Activated CD8-positive, alpha-beta memory T cell treated with anti-CD3 and anti-CD28 coated beads, Interleukin-2, amount 10 ng/mL, durations not matched to agents 7 days and 5 days (primary cell): ENCODE results near the gene USP2. TPM values are rescaled to one million over a fixed set of nuclear protein-coding genes. Genes with fewer than 3 reads are reported as not detected.
"Not testable (repeated sequence)": the region's sequence is repeated elsewhere in the genome, so short reads cannot be mapped to it uniquely, and the experiment has no call there.

ENCODE experiments used
- ATAC-seq: fragments of 150-1000 bp; cut with Tn5 transposase; one replicate; pipeline ENCODE4 v1.10.0; 2021; ENCODE audit warnings: moderate library complexity
- CTCF ChIA-PET: fragments of 350-600 bp; sonication (Branson Sonifier 250); formaldehyde crosslinking; loops from one replicate; lab custom pipeline; 2021; ENCODE audit warnings: antibody characterized with exemption; lab: Charles Lee
- DNase-seq: peaks from one replicate; pipeline ENCODE4 v3.0.0-alpha.2; 2020
- H3K27ac Mint-ChIP-seq: one replicate; pipeline ENCODE4 v1.8.0; 2021; ENCODE audit warnings: mild to moderate bottlenecking, mixed read lengths
- H3K27me3 Mint-ChIP-seq: one replicate; pipeline ENCODE4 v1.8.0; 2021; ENCODE audit warnings: mixed read lengths
- H3K36me3 Mint-ChIP-seq: one replicate; pipeline ENCODE4 v1.8.0; 2021; ENCODE audit warnings: mild to moderate bottlenecking, mixed read lengths
- H3K4me1 Mint-ChIP-seq: one replicate; pipeline ENCODE4 v1.8.0; 2021; ENCODE audit warnings: mixed read lengths
- H3K4me3 Mint-ChIP-seq: one replicate; pipeline ENCODE4 v1.8.0; 2021; ENCODE audit warnings: mild to moderate bottlenecking, moderate library complexity, mixed read lengths
- H3K9me3 Mint-ChIP-seq: one replicate; pipeline ENCODE4 v1.8.0; 2022; ENCODE audit warnings: low read depth, mixed read lengths
- total RNA-seq, 2 experiments: library from RNA; stranded (reverse); gene quantifications; one replicate each; pipeline ENCODE4 v1.2.3, GENCODE V29; 2021

Gene USP2
- total RNA-seq, 2 experiments from 2014 or later: 0.28 to 0.76 TPM

DNA sequence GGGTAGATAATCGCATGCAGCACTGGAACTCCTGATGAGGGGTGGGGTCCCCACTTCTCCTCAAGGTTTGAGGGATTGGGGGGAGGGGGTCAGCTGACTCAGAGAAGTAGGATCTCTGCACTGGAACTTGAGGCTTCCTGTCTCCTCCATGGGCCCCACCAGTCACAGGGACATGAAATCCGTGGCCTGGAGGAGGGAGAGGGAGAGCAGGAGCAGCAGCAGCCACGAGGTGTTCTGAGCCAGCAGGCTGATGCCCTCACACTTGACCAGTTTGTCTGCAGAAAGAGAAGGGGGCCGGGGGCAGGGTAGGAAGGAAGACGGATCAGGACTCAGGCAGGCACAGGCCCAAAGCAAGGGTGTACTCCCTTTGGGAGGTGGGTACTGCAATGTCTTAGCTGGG lies 37.8 kb upstream of the USP2 start:
- ATAC-seq (no peak), DNase-seq (no peak)
- CTCF ChIA-PET: no interaction called here
- no peak overlapping the region for H3K4me3 Mint-ChIP-seq
- peaks cover 7% of the 10 kb centered on the region for H3K4me1 Mint-ChIP-seq
- no peaks in the 10 kb centered on the region for H3K9me3 Mint-ChIP-seq
- peaks cover 51% of the 10 kb centered on the region for H3K27me3 Mint-ChIP-seq
- H3K27ac Mint-ChIP-seq: no peak overlapping the region
- H3K36me3 Mint-ChIP-seq: no peaks in the 10 kb centered on the region

DNA sequence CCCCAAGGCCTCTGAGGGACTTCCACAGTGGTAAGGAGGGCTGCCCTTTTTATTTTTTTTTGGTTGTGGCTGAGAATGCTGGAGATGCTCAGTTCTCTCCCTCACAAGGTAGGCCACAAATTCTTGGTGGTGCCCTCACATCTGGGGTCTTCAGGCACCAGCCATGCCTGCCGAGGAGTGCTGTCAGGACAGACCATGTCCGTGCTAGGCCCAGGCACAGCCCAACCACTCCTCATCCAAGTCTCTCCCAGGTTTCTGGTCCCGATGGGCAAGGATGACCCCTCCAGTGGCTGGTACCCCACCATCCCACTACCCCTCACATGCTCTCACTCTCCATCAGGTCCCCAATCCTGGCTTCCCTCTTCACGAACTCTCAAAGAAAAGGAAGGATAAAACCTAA lies 37.3 kb upstream of the USP2 start:
- no peak for DNase-seq
- no peak for ATAC-seq
- CTCF ChIA-PET: no interaction called here
- peaks cover 7% of the 10 kb centered on the region for H3K4me1 Mint-ChIP-seq
- H3K27me3 Mint-ChIP-seq: peaks cover 46% of the 10 kb centered on the region
- no peak overlapping the region for H3K27ac Mint-ChIP-seq
- no peak overlapping the region for H3K4me3 Mint-ChIP-seq
- H3K9me3 Mint-ChIP-seq: no peaks in the 10 kb centered on the region
- no peaks in the 10 kb centered on the region for H3K36me3 Mint-ChIP-seq

DNA sequence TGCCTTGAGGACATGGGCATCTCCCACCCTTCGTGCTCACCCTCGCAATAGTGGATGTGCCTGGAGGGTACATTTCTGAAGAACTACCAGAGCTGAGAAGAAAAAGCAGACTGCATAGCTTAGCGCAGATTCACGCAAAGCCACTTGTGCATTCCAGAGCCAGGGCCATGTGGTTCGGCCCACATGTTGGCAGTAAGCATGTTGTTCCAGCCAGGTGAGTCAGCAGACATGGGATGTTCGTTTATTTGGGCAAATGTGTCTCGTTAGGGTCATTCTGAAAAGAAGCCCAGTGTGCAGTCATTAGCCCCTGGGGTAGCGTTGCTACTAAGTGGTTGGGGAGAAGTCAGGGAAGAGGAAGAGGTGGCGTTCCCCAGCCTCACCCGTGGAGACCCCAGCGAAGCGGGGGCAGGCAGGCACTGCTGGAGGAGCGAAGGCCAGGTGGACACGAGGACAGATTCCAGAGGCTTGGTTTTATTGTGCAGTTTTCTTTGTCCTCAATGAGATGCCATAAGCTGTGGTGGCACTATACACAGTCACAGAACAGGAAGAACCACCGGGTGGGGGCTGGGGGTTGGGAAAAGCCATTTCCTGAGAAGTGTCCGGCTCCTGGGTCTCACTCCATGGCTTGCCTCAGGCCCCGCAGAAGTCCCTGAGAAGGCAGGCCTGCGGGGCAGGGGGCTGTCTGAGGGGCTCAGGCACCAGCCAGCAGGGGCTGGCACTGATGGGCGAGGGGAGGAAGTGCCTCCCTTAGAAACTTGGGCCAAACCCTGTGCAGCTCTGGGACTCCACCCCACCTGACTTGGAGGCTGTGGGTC lies 36.4 kb upstream of the USP2 start:
- peaks cover 39% of the 10 kb centered on the region for H3K27me3 Mint-ChIP-seq
- ATAC-seq (no peak), DNase-seq (no peak)
- CTCF ChIA-PET: no interaction called here
- no peaks in the 10 kb centered on the region for H3K9me3 Mint-ChIP-seq
- H3K27ac Mint-ChIP-seq: no peak overlapping the region
- H3K36me3 Mint-ChIP-seq: no peaks in the 10 kb centered on the region
- no peak overlapping the region for H3K4me3 Mint-ChIP-seq
- peaks cover 7% of the 10 kb centered on the region for H3K4me1 Mint-ChIP-seq

DNA sequence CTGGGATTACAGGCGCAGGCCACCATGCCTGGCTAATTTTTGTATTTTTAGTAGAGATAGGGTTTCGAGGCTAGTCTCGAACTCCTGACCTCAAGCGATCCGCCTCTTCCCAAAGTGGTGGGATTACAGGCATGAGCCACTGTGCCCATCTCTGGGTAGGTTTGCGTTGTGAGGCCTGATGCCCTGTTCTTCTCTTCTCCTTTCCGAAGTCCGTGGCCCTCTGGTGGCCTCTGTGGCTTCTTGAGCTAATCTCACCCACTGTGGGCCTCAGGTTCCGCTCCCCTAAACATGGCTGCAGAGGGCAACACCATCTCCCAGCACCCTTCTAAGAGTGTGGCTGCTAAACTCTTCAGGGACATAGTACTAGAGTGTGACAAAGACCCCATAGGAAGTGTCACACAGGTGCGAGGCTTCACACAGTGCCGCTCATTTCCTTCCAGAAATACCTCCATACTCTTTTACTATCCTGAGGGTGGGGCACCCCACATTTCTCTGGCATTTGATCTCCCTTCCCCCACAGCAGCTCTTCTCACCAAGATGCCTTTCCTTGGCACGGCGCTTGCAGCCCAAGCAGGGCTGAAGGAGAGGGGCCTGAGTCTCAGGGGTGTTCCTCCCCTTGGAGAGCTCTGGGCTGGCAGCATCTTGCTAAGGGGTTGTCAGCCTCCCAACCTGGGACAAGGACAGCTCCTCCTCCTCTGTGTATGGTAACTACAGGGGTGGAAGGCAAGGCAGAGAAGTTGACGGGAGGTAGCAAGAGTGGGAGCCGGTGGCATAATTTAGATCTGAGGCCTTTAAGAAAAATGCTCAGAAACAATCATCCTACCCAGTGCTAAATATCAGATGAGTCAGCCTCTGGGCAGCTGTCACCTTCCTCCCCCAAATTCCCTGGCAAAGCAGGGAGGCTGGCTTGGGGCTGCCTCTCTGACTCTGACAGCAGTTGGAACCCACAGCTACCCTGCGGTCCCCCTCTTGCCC lies 35.4 kb upstream of the USP2 start:
- Mint-ChIP-seq H3K27me3 (peaks cover 28% of the 10 kb centered on the region), H3K4me3 (no peak overlapping the region), H3K4me1 (no peaks in the 10 kb centered on the region), H3K36me3 (no peaks in the 10 kb centered on the region), H3K27ac (no peak overlapping the region), H3K9me3 (no peaks in the 10 kb centered on the region)
- ATAC-seq: no peak
- no peak for DNase-seq
- CTCF ChIA-PET: interaction anchor here (1.8 kb wide), 1 partner anchor 58 kb away, joined by 4 read pairs; no protein-coding TSS in a partner anchor

DNA sequence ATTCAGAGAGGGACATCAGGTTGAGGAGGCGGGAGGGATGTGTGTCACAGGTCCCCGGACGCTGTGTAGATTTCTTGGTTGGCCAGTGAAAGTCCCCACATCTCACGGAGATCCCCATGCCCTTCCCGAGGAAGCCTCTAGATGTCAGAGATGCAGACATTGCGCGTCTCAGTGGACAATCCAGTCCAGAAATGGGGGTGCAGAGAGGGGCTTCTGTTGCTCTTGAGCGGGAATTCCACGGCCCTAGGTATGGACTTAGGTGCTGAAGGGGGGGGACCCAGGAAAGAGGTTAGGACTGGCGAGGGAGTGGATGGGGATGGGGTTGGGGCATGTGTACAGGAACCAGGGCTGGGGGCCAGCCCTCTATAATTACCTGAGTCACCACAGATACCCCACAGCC lies 34.5 kb upstream of the USP2 start:
- H3K27ac Mint-ChIP-seq: no peak overlapping the region
- CTCF ChIA-PET: interaction anchor here (1.8 kb wide), 1 partner anchor 58 kb away, joined by 4 read pairs; no protein-coding TSS in a partner anchor
- peaks cover 21% of the 10 kb centered on the region for H3K27me3 Mint-ChIP-seq
- H3K4me3 Mint-ChIP-seq: no peak overlapping the region
- no peak for ATAC-seq
- H3K4me1 Mint-ChIP-seq: no peaks in the 10 kb centered on the region
- no peaks in the 10 kb centered on the region for H3K9me3 Mint-ChIP-seq
- no peaks in the 10 kb centered on the region for H3K36me3 Mint-ChIP-seq
- no peak for DNase-seq

DNA sequence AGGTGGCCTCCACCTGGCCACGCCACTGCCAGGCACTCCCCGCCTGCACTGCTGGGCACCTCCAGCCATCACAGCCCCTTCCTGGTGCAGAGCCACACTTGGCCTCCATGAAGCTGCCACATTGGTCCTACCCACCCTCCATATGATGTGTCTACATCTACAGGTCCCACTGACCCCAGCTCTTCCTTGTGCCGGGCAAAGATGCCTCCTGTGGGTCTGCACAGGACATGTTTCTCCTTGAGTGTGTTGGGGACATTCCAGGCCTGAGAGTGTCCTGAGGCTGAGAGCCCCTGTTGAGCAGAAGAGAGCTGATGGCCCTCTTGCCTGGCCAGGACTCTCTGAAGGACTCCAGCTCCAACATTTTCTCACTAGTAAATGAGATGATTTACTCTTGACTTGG lies 34.0 kb upstream of the USP2 start:
- Mint-ChIP-seq H3K27me3 (peaks cover 16% of the 10 kb centered on the region), H3K4me3 (no peak overlapping the region), H3K4me1 (no peaks in the 10 kb centered on the region), H3K9me3 (no peaks in the 10 kb centered on the region), H3K27ac (no peak overlapping the region), H3K36me3 (no peaks in the 10 kb centered on the region)
- no peak for DNase-seq
- ATAC-seq: no peak
- CTCF ChIA-PET: interaction anchor here (1.8 kb wide), 1 partner anchor 59 kb away, joined by 4 read pairs; no protein-coding TSS in a partner anchor

DNA sequence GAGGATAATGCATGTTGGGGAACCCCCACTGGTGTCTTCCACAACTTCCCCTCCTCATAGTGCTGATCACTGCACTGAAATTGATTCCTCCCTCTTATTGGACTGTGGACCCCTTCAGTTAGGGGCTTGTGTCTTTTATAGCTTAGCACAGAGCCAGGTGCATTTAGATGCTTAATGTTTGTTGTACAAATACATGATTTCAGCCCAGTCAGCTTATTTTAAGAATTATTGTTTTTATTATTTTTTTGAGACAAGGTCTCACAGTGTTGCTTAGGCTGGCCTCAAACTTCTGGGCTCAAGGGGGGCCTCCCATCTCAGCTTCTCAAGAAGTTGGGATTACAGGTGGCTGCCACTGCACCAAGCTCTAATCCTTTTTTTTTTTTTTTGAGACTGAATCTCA lies 33.2 kb upstream of the USP2 start:
- Mint-ChIP-seq H3K36me3 (no peaks in the 10 kb centered on the region), H3K27ac (no peak overlapping the region), H3K4me1 (no peaks in the 10 kb centered on the region), H3K9me3 (no peaks in the 10 kb centered on the region), H3K27me3 (peaks cover 9% of the 10 kb centered on the region), H3K4me3 (no peak overlapping the region)
- ATAC-seq (no peak), DNase-seq (no peak)
- CTCF ChIA-PET: no interaction called here

DNA sequence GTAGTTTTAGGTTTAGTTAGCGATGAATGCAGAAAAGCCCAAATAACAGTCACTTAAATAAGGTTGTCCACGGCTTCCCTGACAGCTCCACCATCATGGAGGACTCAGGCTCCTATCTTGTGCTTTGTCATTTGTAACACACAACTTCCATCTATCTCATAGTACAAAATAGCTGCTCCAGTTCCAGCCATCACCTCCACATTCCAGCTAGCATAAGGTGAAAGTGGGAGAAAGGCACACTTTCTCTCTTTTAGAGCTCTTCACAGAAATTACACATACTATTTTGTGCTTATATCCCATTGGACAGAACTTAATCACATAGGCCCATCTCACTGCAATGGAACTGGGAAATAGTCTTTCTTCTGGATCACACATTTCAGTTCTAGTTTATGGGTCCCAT lies 32.8 kb upstream of the USP2 start:
- H3K4me1 Mint-ChIP-seq: no peaks in the 10 kb centered on the region
- ATAC-seq: no peak
- peaks cover 7% of the 10 kb centered on the region for H3K27me3 Mint-ChIP-seq
- H3K4me3 Mint-ChIP-seq: no peak overlapping the region
- no peak for DNase-seq
- CTCF ChIA-PET: no interaction called here
- H3K36me3 Mint-ChIP-seq: no peaks in the 10 kb centered on the region
- H3K27ac Mint-ChIP-seq: no peak overlapping the region
- H3K9me3 Mint-ChIP-seq: no peaks in the 10 kb centered on the region

DNA sequence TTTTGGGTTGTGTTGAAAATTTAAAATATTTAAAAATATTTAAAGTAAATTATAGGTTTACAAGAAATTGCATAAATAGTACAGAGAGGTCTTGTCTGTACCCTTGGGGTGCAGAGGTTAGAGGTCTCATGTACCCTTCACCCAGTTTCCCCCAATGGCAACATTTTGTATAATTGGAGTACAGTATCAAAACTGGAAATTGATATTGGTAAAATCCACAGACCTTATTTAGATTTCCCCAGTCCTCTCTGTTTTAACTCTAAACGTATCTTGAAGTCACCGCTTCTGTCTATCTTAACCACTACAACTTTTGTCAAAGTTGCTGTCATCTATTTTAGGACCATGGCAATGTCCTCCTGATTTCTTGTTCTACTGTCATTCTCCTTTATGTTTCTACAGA lies 30.6 kb upstream of the USP2 start:
- CTCF ChIA-PET: no interaction called here
- no peak for DNase-seq
- H3K4me3 Mint-ChIP-seq: no peak overlapping the region
- no peaks in the 10 kb centered on the region for H3K9me3 Mint-ChIP-seq
- H3K36me3 Mint-ChIP-seq: no peaks in the 10 kb centered on the region
- no peak for ATAC-seq
- no peaks in the 10 kb centered on the region for H3K4me1 Mint-ChIP-seq
- H3K27ac Mint-ChIP-seq: no peak overlapping the region
- peaks cover 5% of the 10 kb centered on the region for H3K27me3 Mint-ChIP-seq

DNA sequence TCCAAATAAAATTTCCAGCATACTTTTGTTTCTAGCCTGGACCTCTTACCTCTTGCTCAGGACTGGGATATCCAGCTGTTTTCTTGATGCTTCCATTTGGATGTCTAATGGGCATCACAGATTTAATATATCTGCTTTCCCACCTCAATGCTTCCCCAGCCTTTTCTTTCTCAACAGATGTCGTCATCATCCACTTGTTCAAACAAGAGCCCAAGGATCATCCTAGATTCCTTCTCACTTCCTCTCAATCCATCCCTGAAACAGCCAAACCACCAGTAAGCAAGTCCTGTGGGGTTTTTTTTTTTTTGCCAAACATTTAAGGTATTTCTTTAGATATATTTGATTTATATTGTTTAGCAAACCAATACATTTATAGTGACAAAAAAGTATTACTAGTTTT lies 29.0 kb upstream of the USP2 start:
- no peak for ATAC-seq
- H3K4me1 Mint-ChIP-seq: no peaks in the 10 kb centered on the region

DNA sequence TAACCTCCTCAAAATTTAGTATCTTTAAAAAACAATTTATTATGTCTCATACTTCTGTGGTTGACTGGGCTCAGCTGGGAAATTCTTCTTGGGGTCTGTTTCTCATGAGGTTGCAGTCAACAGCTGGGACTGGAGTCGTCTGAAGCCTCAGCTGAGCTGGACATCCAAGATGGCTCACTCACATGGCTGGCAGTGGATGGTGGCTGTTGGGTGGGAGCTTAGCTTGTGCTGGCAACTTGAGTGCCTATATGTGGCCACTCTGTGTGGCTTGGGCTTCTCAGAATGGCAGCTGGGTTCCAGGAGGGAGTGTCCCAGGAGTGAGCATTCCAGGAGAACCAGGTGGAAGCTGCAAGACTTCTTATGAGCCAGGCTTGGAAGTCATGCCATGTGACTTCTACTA lies 28.2 kb upstream of the USP2 start:
- Mint-ChIP-seq H3K36me3 (no peaks in the 10 kb centered on the region), H3K4me1 (no peaks in the 10 kb centered on the region), H3K9me3 (no peaks in the 10 kb centered on the region), H3K4me3 (no peak overlapping the region), H3K27ac (no peak overlapping the region), H3K27me3 (peaks cover 5% of the 10 kb centered on the region)
- CTCF ChIA-PET: interaction anchor here (0.8 to 1.1 kb wide), 2 partner anchors 30 to 53 kb away, joined by 3 read pairs; no protein-coding TSS in a partner anchor
- DNase-seq (no peak), ATAC-seq (no peak)

More for the DNA sequence above, 29.0 kb upstream of the USP2 start:
- Mint-ChIP-seq H3K9me3 (no peaks in the 10 kb centered on the region), H3K36me3 (no peaks in the 10 kb centered on the region), H3K27me3 (peaks cover 5% of the 10 kb centered on the region), H3K4me3 (no peak overlapping the region), H3K27ac (no peak overlapping the region)
- CTCF ChIA-PET: interaction anchor here (1.1 kb wide), 1 partner anchor 54 kb away, joined by 3 read pairs; no protein-coding TSS in a partner anchor
- DNase-seq: no peak

DNA sequence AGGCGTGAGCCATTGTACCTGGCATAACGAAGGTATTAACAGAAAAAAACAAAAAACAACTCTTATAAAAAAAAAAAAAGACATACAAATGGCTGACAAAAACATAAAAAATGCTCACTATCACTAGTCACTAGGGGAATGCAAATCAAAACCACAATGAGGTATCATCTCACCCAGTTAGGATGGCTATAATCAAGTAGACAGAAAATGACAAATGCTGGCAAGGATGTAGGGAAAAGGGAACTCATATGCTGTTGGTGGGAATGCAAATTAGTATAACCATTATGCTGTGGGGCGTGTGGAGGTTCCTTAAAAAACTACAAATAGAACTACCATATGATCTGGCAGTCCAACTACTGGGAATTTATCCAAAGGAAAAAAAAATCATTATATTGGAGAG lies 24.5 kb upstream of the USP2 start:
- no peaks in the 10 kb centered on the region for H3K9me3 Mint-ChIP-seq
- DNase-seq (no peak), ATAC-seq (no peak)
- CTCF ChIA-PET: no interaction called here
- H3K27ac Mint-ChIP-seq: no peak overlapping the region
- no peak overlapping the region for H3K4me3 Mint-ChIP-seq
- H3K36me3 Mint-ChIP-seq: no peaks in the 10 kb centered on the region
- H3K27me3 Mint-ChIP-seq: peaks cover 9% of the 10 kb centered on the region
- H3K4me1 Mint-ChIP-seq: no peaks in the 10 kb centered on the region

DNA sequence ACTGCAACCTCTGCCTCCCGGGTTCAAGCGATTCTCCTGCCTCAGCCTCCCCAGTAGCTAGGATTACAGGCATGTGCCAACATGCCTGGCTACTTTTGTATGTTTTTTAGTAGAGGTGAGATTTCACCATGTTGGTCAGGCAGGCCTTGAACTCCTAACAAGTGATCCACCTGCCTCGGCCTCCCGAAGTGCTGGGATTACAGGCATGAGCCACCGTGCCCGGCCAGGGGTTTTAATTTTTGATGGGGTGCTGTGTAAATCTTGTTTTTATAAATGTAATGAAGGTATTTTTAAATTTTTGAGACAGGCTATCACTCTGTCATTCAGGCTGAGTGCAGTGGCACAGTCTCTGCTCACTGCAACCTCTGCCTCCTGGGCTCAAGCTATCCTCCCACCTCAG lies 24.0 kb upstream of the USP2 start:
- ATAC-seq, H3K4me3 Mint-ChIP-seq, CTCF ChIA-PET, H3K27ac Mint-ChIP-seq, DNase-seq, H3K9me3 Mint-ChIP-seq, H3K4me1 Mint-ChIP-seq, H3K36me3 Mint-ChIP-seq: not testable (repeated sequence)
- peaks cover 15% of the 10 kb centered on the region for H3K27me3 Mint-ChIP-seq
